SK-N-SH treated with all-trans-retinoic acid at 6 μM for 48 hours (cell line): ENCODE data around the gene ODC1.

ENCODE experiments used
- ATAC-seq: fragments of 200-7000 bp; cut with Tn5 transposase; 3 replicates; pipeline ENCODE4 v1.9.1; 2020; ENCODE audit warnings: mild to moderate bottlenecking, moderate library complexity
- ARNTL ChIP-seq: fragments of 450-650 bp; formaldehyde crosslinking; IDR thresholded peaks from 2 replicates; pipeline ENCODE4 v1.5.0; 2020; ENCODE audit warnings: low read depth, mild to moderate bottlenecking, moderate library complexity, borderline replicate concordance
- BACH2 ChIP-seq: fragments of 250-450 bp; sonication (Bioruptor Pico); IDR thresholded peaks from 2 replicates; pipeline ENCODE4 v1.9.0; 2021; ENCODE audit warnings: mild to moderate bottlenecking, borderline replicate concordance
- CSDC2 ChIP-seq: fragments of 250-450 bp; sonication (Bioruptor Pico); IDR thresholded peaks from 2 replicates; pipeline ENCODE4 v1.5.0; 2020; ENCODE audit warnings: mild to moderate bottlenecking, moderate library complexity
- GLIS3 ChIP-seq: fragments of 250-450 bp; sonication (Bioruptor Pico); IDR thresholded peaks from 2 replicates; pipeline ENCODE4 v1.5.0; 2020; ENCODE audit warnings: mild to moderate bottlenecking, moderate library complexity
- ISL1 ChIP-seq: fragments of 250-450 bp; sonication (Bioruptor Pico); IDR thresholded peaks from 2 replicates; pipeline ENCODE4 v2.1.2; 2022; ENCODE audit warnings: mild to moderate bottlenecking, moderate library complexity
- OSR1 ChIP-seq: fragments of 250-450 bp; sonication (Bioruptor Pico); IDR thresholded peaks from 2 replicates; pipeline ENCODE4 v1.8.0; 2022; ENCODE audit warnings: moderate library complexity, mild to moderate bottlenecking, inconsistent platforms
- PPARA ChIP-seq: fragments of 250-450 bp; sonication (Bioruptor Pico); IDR thresholded peaks from 2 replicates; pipeline ENCODE4 v1.5.0; 2020; ENCODE audit warnings: mild to moderate bottlenecking, borderline replicate concordance
- RARB ChIP-seq: fragments of 250-450 bp; sonication (Bioruptor Pico); IDR thresholded peaks from 2 replicates; pipeline ENCODE4 v1.8.0; 2021; ENCODE audit warnings: mild to moderate bottlenecking, moderate library complexity
- TCF4 ChIP-seq: fragments of 250-450 bp; sonication (Bioruptor Pico); IDR thresholded peaks from 2 replicates; pipeline ENCODE4 v1.8.0; 2021; ENCODE audit warnings: mild to moderate bottlenecking, moderate library complexity, borderline replicate concordance
- TOX ChIP-seq: fragments of 250-450 bp; sonication (Bioruptor Pico); IDR thresholded peaks from 2 replicates; pipeline ENCODE4 v1.8.0; 2021; ENCODE audit warnings: mild to moderate bottlenecking, moderate library complexity, borderline replicate concordance
- ZFP3 ChIP-seq: fragments of 250-450 bp; sonication (Bioruptor Pico); IDR thresholded peaks from 2 replicates; pipeline ENCODE4 v1.5.0; 2020; ENCODE audit warnings: mild to moderate bottlenecking, moderate library complexity
- ZFP30 ChIP-seq: fragments of 450-650 bp; formaldehyde crosslinking; IDR thresholded peaks from 2 replicates; pipeline ENCODE4 v1.5.0; 2022; ENCODE audit warnings: mild to moderate bottlenecking, moderate library complexity
- ZNF565 ChIP-seq: fragments of 450-650 bp; formaldehyde crosslinking; conservative IDR thresholded peaks from 2 replicates; pipeline ENCODE4 v1.5.0; 2020; ENCODE audit warnings: low read depth, mild to moderate bottlenecking, moderate library complexity
- ZNF70 ChIP-seq: fragments of 450-650 bp; formaldehyde crosslinking; IDR thresholded peaks from 2 replicates; pipeline ENCODE4 v1.5.0; 2020; ENCODE audit warnings: mild to moderate bottlenecking, moderate library complexity
- TF ChIP-seq, protein P1 (sequence below): fragments of 250-450 bp; sonication (Bioruptor Pico); IDR thresholded peaks from 2 replicates; pipeline ENCODE4 v1.5.1; 2021; ENCODE audit warnings: mild to moderate bottlenecking, moderate library complexity
- TF ChIP-seq, protein P2 (sequence below): fragments of 250-450 bp; sonication (Bioruptor Pico); IDR thresholded peaks from 2 replicates; pipeline ENCODE4 v1.8.0; 2021; ENCODE audit warnings: low read depth, mild to moderate bottlenecking, moderate library complexity, borderline replicate concordance
- TF ChIP-seq, protein P3 (sequence below): fragments of 250-450 bp; sonication (Bioruptor Pico); IDR thresholded peaks from 2 replicates; pipeline ENCODE4 v1.8.0; 2020; ENCODE audit warnings: mild to moderate bottlenecking, moderate library complexity, borderline replicate concordance
- TF ChIP-seq, protein P4 (sequence below): fragments of 250-450 bp; sonication (Bioruptor Pico); IDR thresholded peaks from 2 replicates; pipeline ENCODE4 v1.5.1; 2020; ENCODE audit warnings: low read depth, mild to moderate bottlenecking, moderate library complexity

ODC1 gene

DNA sequence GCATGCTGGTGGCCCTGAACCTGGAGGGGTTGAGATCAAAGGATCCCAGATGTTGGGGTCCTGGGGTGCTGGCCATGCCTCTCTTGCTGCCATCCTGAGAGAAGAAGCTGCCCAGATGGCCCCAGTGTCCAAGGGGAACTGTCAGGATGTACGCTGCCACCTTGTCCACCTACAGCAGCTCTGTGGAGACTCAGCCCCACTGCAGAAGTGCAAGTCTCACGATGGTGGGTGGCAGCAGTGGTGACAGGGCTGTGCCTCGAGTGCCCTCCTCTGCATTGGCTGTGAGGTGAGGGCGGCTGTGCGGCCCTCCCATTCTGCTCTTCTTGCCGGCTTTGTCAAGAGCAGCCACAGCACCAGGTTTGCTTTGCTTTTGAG is 24.7 kb downstream of the ODC1 start (continued):
- TF ChIP-seq, protein P1, sequence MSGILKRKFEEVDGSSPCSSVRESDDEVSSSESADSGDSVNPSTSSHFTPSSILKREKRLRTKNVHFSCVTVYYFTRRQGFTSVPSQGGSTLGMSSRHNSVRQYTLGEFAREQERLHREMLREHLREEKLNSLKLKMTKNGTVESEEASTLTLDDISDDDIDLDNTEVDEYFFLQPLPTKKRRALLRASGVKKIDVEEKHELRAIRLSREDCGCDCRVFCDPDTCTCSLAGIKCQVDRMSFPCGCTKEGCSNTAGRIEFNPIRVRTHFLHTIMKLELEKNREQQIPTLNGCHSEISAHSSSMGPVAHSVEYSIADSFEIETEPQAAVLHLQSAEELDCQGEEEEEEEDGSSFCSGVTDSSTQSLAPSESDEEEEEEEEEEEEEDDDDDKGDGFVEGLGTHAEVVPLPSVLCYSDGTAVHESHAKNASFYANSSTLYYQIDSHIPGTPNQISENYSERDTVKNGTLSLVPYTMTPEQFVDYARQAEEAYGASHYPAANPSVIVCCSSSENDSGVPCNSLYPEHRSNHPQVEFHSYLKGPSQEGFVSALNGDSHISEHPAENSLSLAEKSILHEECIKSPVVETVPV (CRISPR knock-in tag): no peak
- no peak for TF ChIP-seq TOX (CRISPR knock-in tag)
- no peak for TF ChIP-seq ZFP30 (CRISPR knock-in tag)
- TF ChIP-seq RARB (CRISPR knock-in tag): no peak
- TF ChIP-seq, protein P2, sequence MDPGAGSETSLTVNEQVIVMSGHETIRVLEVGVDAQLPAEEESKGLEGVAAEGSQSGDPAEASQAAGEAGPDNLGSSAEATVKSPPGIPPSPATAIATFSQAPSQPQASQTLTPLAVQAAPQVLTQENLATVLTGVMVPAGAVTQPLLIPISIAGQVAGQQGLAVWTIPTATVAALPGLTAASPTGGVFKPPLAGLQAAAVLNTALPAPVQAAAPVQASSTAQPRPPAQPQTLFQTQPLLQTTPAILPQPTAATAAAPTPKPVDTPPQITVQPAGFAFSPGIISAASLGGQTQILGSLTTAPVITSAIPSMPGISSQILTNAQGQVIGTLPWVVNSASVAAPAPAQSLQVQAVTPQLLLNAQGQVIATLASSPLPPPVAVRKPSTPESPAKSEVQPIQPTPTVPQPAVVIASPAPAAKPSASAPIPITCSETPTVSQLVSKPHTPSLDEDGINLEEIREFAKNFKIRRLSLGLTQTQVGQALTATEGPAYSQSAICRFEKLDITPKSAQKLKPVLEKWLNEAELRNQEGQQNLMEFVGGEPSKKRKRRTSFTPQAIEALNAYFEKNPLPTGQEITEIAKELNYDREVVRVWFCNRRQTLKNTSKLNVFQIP: no peak

DNA sequence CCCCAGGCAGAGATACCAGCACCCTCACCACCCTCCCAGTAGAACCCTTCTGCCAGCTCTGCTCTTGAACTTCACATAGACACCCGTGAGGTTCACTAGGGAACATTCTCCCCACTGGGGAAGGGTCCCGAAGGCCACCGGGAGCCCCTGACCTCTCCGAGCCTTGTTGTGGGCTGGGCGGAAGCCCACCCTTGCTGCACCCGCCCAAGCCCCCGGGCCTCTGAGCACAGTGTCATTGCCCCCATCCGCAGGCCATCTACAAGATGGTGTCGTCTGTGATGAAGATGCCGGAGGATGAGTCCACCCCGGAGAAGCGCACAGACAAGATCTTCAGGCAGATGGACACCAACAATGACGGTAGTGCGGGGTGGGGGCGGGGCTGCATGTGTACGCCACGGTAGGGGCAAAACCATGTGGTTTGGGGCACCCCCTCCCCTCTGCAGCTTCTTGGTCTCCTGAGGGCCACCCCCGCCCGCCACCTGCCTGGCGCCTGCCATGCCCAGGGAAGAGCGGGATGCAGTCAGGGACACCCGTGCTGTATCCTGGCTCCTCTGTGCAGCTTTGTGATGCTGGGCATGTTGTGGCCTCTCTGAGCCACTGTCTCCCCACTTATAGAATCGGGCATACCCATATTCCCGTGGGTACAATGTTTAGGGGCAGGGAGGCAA is 25.3 kb downstream of the ODC1 start:
- TF ChIP-seq RARB (CRISPR knock-in tag) (no peak), OSR1 (CRISPR knock-in tag) (no peak), ZFP3 (no peak), TOX (CRISPR knock-in tag) (no peak), ZNF70 (CRISPR knock-in tag) (no peak), TCF4 (no peak), ISL1 (CRISPR knock-in tag) (no peak)
- TF ChIP-seq, protein P2: no peak
- no peak for ATAC-seq

DNA sequence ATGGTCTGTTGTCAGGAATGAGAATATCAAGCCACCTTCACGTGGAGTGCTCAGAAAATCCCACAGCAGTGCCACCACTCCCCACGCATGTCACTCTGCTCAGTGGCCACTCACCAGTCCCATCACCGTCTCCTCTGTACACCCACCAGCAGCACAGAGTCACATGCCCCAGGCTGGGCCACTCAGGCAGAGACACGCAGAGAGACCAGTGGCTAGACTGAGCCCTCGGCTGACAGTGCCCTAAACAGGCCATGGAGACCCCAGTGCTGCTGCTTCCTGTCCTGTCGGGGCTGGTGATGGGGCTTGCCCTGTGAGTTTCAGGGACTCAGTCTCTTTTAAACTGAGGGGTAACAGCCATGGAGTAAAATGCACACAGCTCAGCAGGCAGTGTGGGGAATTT is 25.9 kb downstream of the ODC1 start:
- TF ChIP-seq TOX (CRISPR knock-in tag) (no peak), ZNF565 (CRISPR knock-in tag) (no peak), ZFP30 (CRISPR knock-in tag) (no peak), ARNTL (CRISPR knock-in tag) (no peak), CSDC2 (CRISPR knock-in tag) (no peak), RARB (CRISPR knock-in tag) (no peak), TCF4 (no peak), GLIS3 (no peak), BACH2 (no peak), ISL1 (CRISPR knock-in tag) (no peak), PPARA (CRISPR knock-in tag) (no peak), OSR1 (CRISPR knock-in tag) (no peak), ZFP3 (no peak)
- TF ChIP-seq, protein P3, sequence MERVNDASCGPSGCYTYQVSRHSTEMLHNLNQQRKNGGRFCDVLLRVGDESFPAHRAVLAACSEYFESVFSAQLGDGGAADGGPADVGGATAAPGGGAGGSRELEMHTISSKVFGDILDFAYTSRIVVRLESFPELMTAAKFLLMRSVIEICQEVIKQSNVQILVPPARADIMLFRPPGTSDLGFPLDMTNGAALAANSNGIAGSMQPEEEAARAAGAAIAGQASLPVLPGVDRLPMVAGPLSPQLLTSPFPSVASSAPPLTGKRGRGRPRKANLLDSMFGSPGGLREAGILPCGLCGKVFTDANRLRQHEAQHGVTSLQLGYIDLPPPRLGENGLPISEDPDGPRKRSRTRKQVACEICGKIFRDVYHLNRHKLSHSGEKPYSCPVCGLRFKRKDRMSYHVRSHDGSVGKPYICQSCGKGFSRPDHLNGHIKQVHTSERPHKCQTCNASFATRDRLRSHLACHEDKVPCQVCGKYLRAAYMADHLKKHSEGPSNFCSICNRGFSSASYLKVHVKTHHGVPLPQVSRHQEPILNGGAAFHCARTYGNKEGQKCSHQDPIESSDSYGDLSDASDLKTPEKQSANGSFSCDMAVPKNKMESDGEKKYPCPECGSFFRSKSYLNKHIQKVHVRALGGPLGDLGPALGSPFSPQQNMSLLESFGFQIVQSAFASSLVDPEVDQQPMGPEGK (CRISPR knock-in tag): no peak
- TF ChIP-seq, protein P4, sequence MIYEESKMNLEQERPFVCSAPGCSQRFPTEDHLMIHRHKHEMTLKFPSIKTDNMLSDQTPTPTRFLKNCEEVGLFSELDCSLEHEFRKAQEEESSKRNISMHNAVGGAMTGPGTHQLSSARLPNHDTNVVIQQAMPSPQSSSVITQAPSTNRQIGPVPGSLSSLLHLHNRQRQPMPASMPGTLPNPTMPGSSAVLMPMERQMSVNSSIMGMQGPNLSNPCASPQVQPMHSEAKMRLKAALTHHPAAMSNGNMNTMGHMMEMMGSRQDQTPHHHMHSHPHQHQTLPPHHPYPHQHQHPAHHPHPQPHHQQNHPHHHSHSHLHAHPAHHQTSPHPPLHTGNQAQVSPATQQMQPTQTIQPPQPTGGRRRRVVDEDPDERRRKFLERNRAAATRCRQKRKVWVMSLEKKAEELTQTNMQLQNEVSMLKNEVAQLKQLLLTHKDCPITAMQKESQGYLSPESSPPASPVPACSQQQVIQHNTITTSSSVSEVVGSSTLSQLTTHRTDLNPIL: no peak
- TF ChIP-seq, protein P1 (CRISPR knock-in tag): no peak
- TF ChIP-seq, protein P2: no peak
- no peak for ATAC-seq
